SU-DHL-6 (cell line): ENCODE data around the gene BMP7.

ENCODE experiments used
- H2AFZ ChIP-seq: fragments of 200-600 bp; sonication (generic); 2 replicates; pipeline ENCODE4 v1.6.1; 2014; ENCODE audit warnings: low read depth, mild to moderate bottlenecking, moderate library complexity, mixed read lengths, antibody characterized with exemption, low read length; ENCODE audit not compliant: severe bottlenecking
- H3F3A ChIP-seq: fragments of 200-600 bp; shearing (Covaris generic); 2 replicates; pipeline ENCODE4 v1.6.0; 2016; ENCODE audit warnings: antibody characterized with exemption, mild to moderate bottlenecking; ENCODE audit not compliant: insufficient read depth
- H3K27ac ChIP-seq: fragments of 200-600 bp; sonication (generic); 2 replicates; pipeline ENCODE4 v1.5.1; 2016; ENCODE audit warnings: low read depth, mild to moderate bottlenecking, low read length, moderate library complexity, mixed read lengths
- H3K27me3 ChIP-seq: fragments of 200-600 bp; sonication (generic), shearing (Covaris generic); 2 replicates; pipeline ENCODE4 v1.6.0; 2014; ENCODE audit warnings: mild to moderate bottlenecking, low read length
- H3K36me3 ChIP-seq: fragments of 200-600 bp; sonication (generic); 2 replicates; pipeline ENCODE4 v1.6.1; 2014; ENCODE audit warnings: mild to moderate bottlenecking, low read length, mixed read lengths
- H3K4me2 ChIP-seq: fragments of 300-600, 200-600 bp; shearing (Covaris generic), sonication (generic); 2 replicates; pipeline ENCODE4 v1.6.0; 2014; ENCODE audit warnings: low read length, low read depth, mild to moderate bottlenecking; ENCODE audit not compliant: poor library complexity, severe bottlenecking
- H3K4me3 ChIP-seq: fragments of 200-600 bp; sonication (generic); 2 replicates; pipeline ENCODE4 v1.5.1; 2014; ENCODE audit warnings: antibody characterized with exemption, low read length, mild to moderate bottlenecking, mixed read lengths; ENCODE audit not compliant: insufficient read depth, poor library complexity, severe bottlenecking
- H3K79me2 ChIP-seq: fragments of 200-600 bp; sonication (generic); 2 replicates; pipeline ENCODE4 v1.6.1; 2014; ENCODE audit warnings: mild to moderate bottlenecking, low read length, moderate library complexity; ENCODE audit not compliant: insufficient read depth
- H3K9ac ChIP-seq: fragments of 200-600 bp; sonication (generic); 2 replicates; pipeline ENCODE4 v1.7.0; 2014; ENCODE audit warnings: mild to moderate bottlenecking, low read length
- H3K9me2 ChIP-seq: fragments of 200-600 bp; sonication (generic); replicated peaks from 2 replicates; pipeline ENCODE4 v1.6.1; 2014; ENCODE audit warnings: low read length; ENCODE audit not compliant: insufficient read depth
- H3K9me3 ChIP-seq: fragments of 200-600 bp; sonication (generic); 2 replicates; pipeline ENCODE4 v1.6.1; 2014; ENCODE audit warnings: low read length, mixed read lengths; ENCODE audit not compliant: insufficient read depth
- H4K20me1 ChIP-seq: fragments of 200-600 bp; sonication (generic); 2 replicates; pipeline ENCODE4 v1.6.1; 2014; ENCODE audit warnings: low read depth, mild to moderate bottlenecking, antibody characterized with exemption, low read length, moderate library complexity, mixed read lengths
- EZH2phosphoT487 ChIP-seq: fragments of 200-600 bp; sonication (generic), shearing (Covaris generic); conservative IDR thresholded peaks from 2 replicates; pipeline ENCODE4 v1.6.1; 2018; ENCODE audit warnings: mild to moderate bottlenecking, antibody characterized with exemption, low read length, moderate library complexity, mixed read lengths
- TF ChIP-seq, protein P1 (sequence below): fragments of 200-600 bp; sonication (generic); IDR thresholded peaks from one replicate; pipeline ENCODE4 v1.5.1; 2017; ENCODE audit warnings: antibody characterized with exemption, mild to moderate bottlenecking, low read length, moderate library complexity; ENCODE audit not compliant: insufficient read depth, poor library complexity, severe bottlenecking

BMP7 gene

DNA sequence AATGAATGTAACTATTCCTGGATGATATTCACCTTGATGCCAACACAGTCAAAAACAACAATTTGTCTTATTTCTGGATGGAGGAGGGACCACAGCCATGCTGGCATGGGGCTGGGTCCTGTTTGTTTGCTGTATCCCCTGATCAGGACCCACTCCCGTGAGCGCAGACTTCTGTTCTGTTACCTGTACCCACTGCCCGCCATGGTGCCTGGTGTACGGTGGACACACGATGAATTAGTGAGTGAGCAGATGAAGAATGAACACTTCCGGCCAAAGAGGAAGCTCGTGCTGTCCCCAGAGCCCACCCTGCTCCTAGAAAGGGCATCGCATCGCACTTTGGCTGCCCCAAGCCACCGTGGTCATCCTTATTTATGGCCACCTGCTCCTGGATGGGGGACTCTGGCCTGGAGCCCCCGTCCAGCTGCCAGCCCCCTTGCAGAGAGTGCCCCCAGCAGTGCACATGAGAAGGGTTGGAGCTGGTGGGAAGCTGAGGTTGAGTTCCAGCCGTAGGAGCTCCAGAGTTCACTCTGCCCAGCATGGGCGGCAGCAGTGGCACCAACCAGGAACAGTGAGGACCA, 100.9 kb downstream of the BMP7 start:
- Histone ChIP-seq H3K27me3 (no peaks in the 10 kb centered on the region), H3K79me2 (no peaks in the 10 kb centered on the region), H2AFZ (no peak overlapping the region), H3K27ac (no peak overlapping the region), H3K9ac (no peak overlapping the region), H3F3A (no peaks in the 10 kb centered on the region), H3K9me2 (no peaks in the 10 kb centered on the region), H3K9me3 (no peaks in the 10 kb centered on the region), H4K20me1 (no peaks in the 10 kb centered on the region), H3K4me3 (no peak overlapping the region), H3K4me2 (no peak overlapping the region), H3K36me3 (peaks cover 5% of the 10 kb centered on the region; the same call in 1 of the 2 replicates)
- no peak for TF ChIP-seq EZH2phosphoT487
- TF ChIP-seq, protein P1, sequence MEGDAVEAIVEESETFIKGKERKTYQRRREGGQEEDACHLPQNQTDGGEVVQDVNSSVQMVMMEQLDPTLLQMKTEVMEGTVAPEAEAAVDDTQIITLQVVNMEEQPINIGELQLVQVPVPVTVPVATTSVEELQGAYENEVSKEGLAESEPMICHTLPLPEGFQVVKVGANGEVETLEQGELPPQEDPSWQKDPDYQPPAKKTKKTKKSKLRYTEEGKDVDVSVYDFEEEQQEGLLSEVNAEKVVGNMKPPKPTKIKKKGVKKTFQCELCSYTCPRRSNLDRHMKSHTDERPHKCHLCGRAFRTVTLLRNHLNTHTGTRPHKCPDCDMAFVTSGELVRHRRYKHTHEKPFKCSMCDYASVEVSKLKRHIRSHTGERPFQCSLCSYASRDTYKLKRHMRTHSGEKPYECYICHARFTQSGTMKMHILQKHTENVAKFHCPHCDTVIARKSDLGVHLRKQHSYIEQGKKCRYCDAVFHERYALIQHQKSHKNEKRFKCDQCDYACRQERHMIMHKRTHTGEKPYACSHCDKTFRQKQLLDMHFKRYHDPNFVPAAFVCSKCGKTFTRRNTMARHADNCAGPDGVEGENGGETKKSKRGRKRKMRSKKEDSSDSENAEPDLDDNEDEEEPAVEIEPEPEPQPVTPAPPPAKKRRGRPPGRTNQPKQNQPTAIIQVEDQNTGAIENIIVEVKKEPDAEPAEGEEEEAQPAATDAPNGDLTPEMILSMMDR: no peak

DNA sequence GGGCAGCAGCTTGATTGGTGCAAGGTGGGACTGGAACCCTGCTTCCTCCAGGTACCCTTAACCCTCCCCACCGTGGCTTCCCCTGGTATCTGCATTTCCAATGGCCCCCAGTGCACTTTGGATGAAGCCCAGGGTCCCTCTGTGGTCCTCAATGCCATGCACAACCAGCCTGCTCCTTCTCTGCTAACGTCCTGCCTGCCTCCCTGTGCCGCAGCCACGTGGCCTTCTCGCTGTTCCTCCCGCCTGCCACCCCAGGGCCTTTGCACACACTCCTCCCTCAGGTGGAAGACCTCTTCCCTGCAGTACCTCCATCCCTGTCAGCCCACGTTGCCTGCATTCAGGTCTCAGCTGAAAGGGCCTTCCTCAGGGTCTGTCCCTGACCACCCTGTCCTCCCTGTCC, 101.6 kb downstream of the BMP7 start:
- no peaks in the 10 kb centered on the region for H3F3A ChIP-seq
- H3K9ac ChIP-seq: no peak overlapping the region
- H3K9me2 ChIP-seq: no peaks in the 10 kb centered on the region
- no peaks in the 10 kb centered on the region for H4K20me1 ChIP-seq
- H3K27me3 ChIP-seq: no peaks in the 10 kb centered on the region
- H3K4me2 ChIP-seq: no peak overlapping the region
- no peaks in the 10 kb centered on the region for H3K36me3 ChIP-seq
- H3K27ac ChIP-seq: no peak overlapping the region
- no peaks in the 10 kb centered on the region for H3K9me3 ChIP-seq
- TF ChIP-seq EZH2phosphoT487: no peak
- TF ChIP-seq, protein P1: no peak
- no peak overlapping the region for H2AFZ ChIP-seq
- no peak overlapping the region for H3K4me3 ChIP-seq
- no peaks in the 10 kb centered on the region for H3K79me2 ChIP-seq

DNA sequence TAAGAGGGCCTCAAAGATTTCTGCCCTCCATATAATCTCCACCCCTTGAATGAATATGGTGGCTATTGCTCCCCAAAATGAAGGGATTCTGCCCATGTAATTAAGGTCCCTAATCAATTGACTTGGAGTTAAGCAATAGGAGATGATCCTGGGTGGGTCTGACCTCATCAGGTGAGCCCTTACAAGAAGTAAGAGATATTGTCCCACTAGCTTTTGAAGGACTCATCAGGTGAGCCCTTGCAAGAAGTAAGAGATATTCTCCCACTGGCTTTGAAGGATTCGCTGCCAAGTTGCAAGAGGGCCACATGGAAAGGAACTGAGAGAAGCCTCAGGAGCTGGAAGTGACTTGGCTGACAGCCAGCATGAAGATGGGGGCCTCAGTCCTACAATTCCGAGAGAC, 103.4 kb downstream of the BMP7 start:
- H4K20me1 ChIP-seq: no peaks in the 10 kb centered on the region
- H3K9me2 ChIP-seq: no peaks in the 10 kb centered on the region
- TF ChIP-seq EZH2phosphoT487: no peak
- TF ChIP-seq, protein P1: no peak
- H3K9me3 ChIP-seq: no peaks in the 10 kb centered on the region
- no peak overlapping the region for H3K4me3 ChIP-seq
- no peaks in the 10 kb centered on the region for H3K36me3 ChIP-seq
- no peak overlapping the region for H3K4me2 ChIP-seq
- H2AFZ ChIP-seq: no peak overlapping the region
- no peak overlapping the region for H3K9ac ChIP-seq
- no peak overlapping the region for H3K27ac ChIP-seq
- H3K27me3 ChIP-seq: no peaks in the 10 kb centered on the region
- H3K79me2 ChIP-seq: no peaks in the 10 kb centered on the region
- H3F3A ChIP-seq: no peaks in the 10 kb centered on the region

DNA sequence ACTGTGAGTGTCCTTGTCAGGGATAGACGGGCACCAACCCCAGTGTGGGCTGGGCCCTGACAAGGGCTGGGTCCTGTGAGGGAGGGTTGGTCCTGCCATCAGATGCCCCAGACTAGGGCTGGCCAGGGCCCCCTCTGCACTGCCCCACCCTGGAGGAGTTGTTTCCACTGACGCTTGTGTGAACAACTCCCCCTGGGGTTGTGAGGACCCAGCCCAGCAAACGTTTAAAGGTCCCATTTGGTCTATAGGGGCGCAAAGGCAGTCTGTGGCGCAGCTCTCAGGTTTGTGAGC, 104.1 kb downstream of the BMP7 start:
- Histone ChIP-seq H2AFZ (no peak overlapping the region), H3K27ac (no peak overlapping the region), H3K4me3 (no peak overlapping the region), H3K79me2 (no peaks in the 10 kb centered on the region), H4K20me1 (no peaks in the 10 kb centered on the region), H3F3A (no peaks in the 10 kb centered on the region), H3K9me3 (no peaks in the 10 kb centered on the region), H3K27me3 (no peaks in the 10 kb centered on the region), H3K36me3 (no peaks in the 10 kb centered on the region), H3K4me2 (no peak overlapping the region), H3K9ac (no peak overlapping the region), H3K9me2 (no peaks in the 10 kb centered on the region)
- TF ChIP-seq, protein P1: no peak
- TF ChIP-seq EZH2phosphoT487: no peak
